Mucosa of descending colon (tissue), 3 donors: ENCODE measurements around the gene GJA1. TPM values are rescaled to one million over a fixed set of nuclear protein-coding genes. Genes with fewer than 3 reads are reported as not detected.
"Not testable (repeated sequence)": the region's sequence is repeated elsewhere in the genome, so short reads cannot be mapped to it uniquely, and the experiment has no call there.

Source experiments
- ATAC-seq: fragments of 200-7000 bp; cut with Tn5 transposase; one replicate; pipeline ENCODE4 v1.9.1; 2020; ENCODE audit warnings: mild to moderate bottlenecking, moderate library complexity
- DNase-seq, 3 donors: peaks; one replicate each; pipeline ENCODE4 v3.0.0-alpha.2; 2020
- H3K36me3 ChIP-seq: fragments of 200-600 bp; one replicate; pipeline ENCODE4 v1.8.0; 2021; ENCODE audit warnings: low read depth, mild to moderate bottlenecking
- H3K4me1 ChIP-seq: fragments of 200-600 bp; one replicate; pipeline ENCODE4 v1.8.0; 2021; ENCODE audit warnings: low read depth, mild to moderate bottlenecking
- H3K4me3 ChIP-seq: fragments of 200-600 bp; one replicate; pipeline ENCODE4 v1.8.0; 2021; ENCODE audit warnings: mild to moderate bottlenecking
- H3K9me3 ChIP-seq: fragments of 200-600 bp; one replicate; pipeline ENCODE4 v1.8.0; 2021; ENCODE audit warnings: mild to moderate bottlenecking
- CTCF ChIP-seq: fragments of 200-600 bp; IDR thresholded peaks from one replicate; pipeline ENCODE4 v1.8.0; 2022; ENCODE audit warnings: antibody characterized with exemption, mild to moderate bottlenecking
- intact Hi-C, 2 donors: fragments of 100-400 bp; cut with DNase I in 1 of 2; cut with micrococcal nuclease in 1 of 2; formaldehyde crosslinking; loops; one replicate each; pipeline versions ENCODE4 v1.11.0 to v1.11.1; 2022; cut with DNase I, micrococcal nuclease
- long read RNA-seq, 2 donors: library from polyadenylated mRNA; unstranded; transcript quantifications; one replicate each; pipeline ENCODE4 v2.0.0, GENCODE V29; 2019 to 2021
- total RNA-seq, 3 donors: library from RNA; stranded (reverse); fragmentation: NEBNext Ultra II Directional in 2 of 3; extraction: Animal tissue kit (Norgen Biotek cat#: 25700) in 2 of 3; gene quantifications; one replicate each; pipeline versions ENCODE4 v1.2.1 to v1.2.4, GENCODE V29; 2021 to 2023
- donor health status: DM: no; HTN: no; CAD: no; lungs with moderate emphysema.
- donor health status: DM: no; HTN: no; CAD: no.
- donor health status: DM: no; HTN: yes; CAD: no.

Gene GJA1
- 10 to 100 TPM in 2 of 3 donors, 1 to 10 TPM in 1; 5.1 to 13.2 (median 10.9) TPM for total RNA-seq
- long read RNA-seq, donor 1, partial matches to known transcripts, result 0 of 1 reads
- long read RNA-seq, donor 1, other reads (novel, unspliced or antisense), result 1 of 1 reads
- long read RNA-seq, donor 2, partial matches to known transcripts, result 0 of 1 reads
- long read RNA-seq, donor 2, other reads (novel, unspliced or antisense), result 0 of 1 reads

- no peaks in the 10 kb centered on the region for H3K9me3 ChIP-seq
- H3K36me3 ChIP-seq, result no peaks in the 10 kb centered on the region
- ATAC-seq (peak; percentile 23), DNase-seq (peak in 1 of 3 donors; percentile 24)
- H3K4me3 ChIP-seq, result no peak within 1 kb of the TSS
- no peak for TF ChIP-seq CTCF
- peaks cover 6% of the 10 kb centered on the region for H3K4me1 ChIP-seq
- intact Hi-C loops, result loop anchor here (10.0 kb wide), 2 partner anchors 409 to 599 kb away; no protein-coding TSS in a partner anchor
These were observed at the start of gene GJA1 for GRCh38 chr6:121435444-121436069. TSS of gene GJA1 (plus strand) at chr6:121435646. CDS start at chr6:121446848, 11,202 bp downstream.

- H3K4me3 ChIP-seq, ATAC-seq, H3K36me3 ChIP-seq, H3K4me1 ChIP-seq, H3K9me3 ChIP-seq, intact Hi-C loops, DNase-seq: not testable (repeated sequence)
These were observed 48.9 kb upstream of the GJA1 start for GRCh38 chr6:121386551-121386950.

- ATAC-seq (no peak), DNase-seq (no peak)
- H3K4me3 ChIP-seq, result no peak overlapping the region
- intact Hi-C loops, result no loop called here
- TF ChIP-seq CTCF, result no peak
- H3K4me1 ChIP-seq, result no peaks in the 10 kb centered on the region
- no peaks in the 10 kb centered on the region for H3K36me3 ChIP-seq
- H3K9me3 ChIP-seq, result no peaks in the 10 kb centered on the region
These were observed 46.0 kb upstream of the GJA1 start for GRCh38 chr6:121389419-121389818.

GRCh38 chr6:121393731-121394505 lies 41.5 kb upstream of the GJA1 start:
- H3K4me3 ChIP-seq, result no peak overlapping the region
- ATAC-seq (no peak), DNase-seq (no peak)
- H3K9me3 ChIP-seq, result no peaks in the 10 kb centered on the region
- H3K36me3 ChIP-seq, result no peaks in the 10 kb centered on the region
- intact Hi-C loops, result loop anchor here in 1 of 2 donors (10.0 kb wide), 1 partner anchor 79 kb away; no protein-coding TSS in a partner anchor
- no peak for TF ChIP-seq CTCF
- H3K4me1 ChIP-seq, result no peaks in the 10 kb centered on the region

- ATAC-seq, result no peak
- no peaks in the 10 kb centered on the region for H3K36me3 ChIP-seq
These were observed 39.7 kb upstream of the GJA1 start for GRCh38 chr6:121395736-121396135.

GRCh38 chr6:121397188-121397587 lies 38.3 kb upstream of the GJA1 start:
- intact Hi-C loops, result loop anchor here in 1 of 2 donors (10.0 kb wide), 1 partner anchor 82 kb away; no protein-coding TSS in a partner anchor
- not testable (repeated sequence) for ATAC-seq, DNase-seq

More at GRCh38 chr6:121395736-121396135, 39.7 kb upstream of the GJA1 start:
- H3K4me3 ChIP-seq, result no peak overlapping the region
- no peak for DNase-seq
- H3K4me1 ChIP-seq, result peaks cover 3% of the 10 kb centered on the region
- intact Hi-C loops, result loop anchor here in 1 of 2 donors (10.0 kb wide), 1 partner anchor 81 kb away; no protein-coding TSS in a partner anchor
- TF ChIP-seq CTCF, result no peak
- H3K9me3 ChIP-seq, result no peaks in the 10 kb centered on the region

More at GRCh38 chr6:121397188-121397587, 38.3 kb upstream of the GJA1 start:
- not testable (repeated sequence) for H3K36me3 ChIP-seq, H3K9me3 ChIP-seq, H3K4me1 ChIP-seq, H3K4me3 ChIP-seq
